Activated T-helper 1 cell treated with anti-CD3 and anti-CD28 coated beads, Interleukin-2, amount 50 U/mL, for 16 hours (primary cell): Measurements from ENCODE around the gene CDC42EP3.

ENCODE experiments used
- DNase-seq, 2 donors: peaks; one replicate each; pipeline ENCODE4 v3.0.0-alpha.2; 2020; ENCODE audit warnings: low read depth in 1 of 2, low spot score in 1 of 2

CDC42EP3 gene

DNA sequence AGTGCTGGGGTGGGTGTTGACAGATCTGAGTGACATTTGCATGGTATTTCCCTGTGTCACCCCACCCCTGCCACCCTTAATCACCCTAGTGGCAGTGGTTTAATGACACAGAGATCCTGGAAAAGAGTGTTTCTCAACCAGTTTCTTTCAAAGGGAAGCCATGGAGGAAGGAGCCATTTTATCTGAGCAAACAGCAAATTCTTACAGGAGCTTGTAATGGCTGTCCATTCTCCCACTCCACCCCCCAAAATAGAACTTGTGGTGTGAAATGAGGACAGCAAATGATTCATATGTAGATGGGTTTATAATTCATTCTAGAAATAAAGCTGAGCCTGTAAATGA lies 51.5 kb downstream of the CDC42EP3 start:
- no peak for DNase-seq

- DNase-seq: no peak
Measured at GRCh38 chr2:37619230-37619958, 52.0 kb downstream of the CDC42EP3 start.

DNA sequence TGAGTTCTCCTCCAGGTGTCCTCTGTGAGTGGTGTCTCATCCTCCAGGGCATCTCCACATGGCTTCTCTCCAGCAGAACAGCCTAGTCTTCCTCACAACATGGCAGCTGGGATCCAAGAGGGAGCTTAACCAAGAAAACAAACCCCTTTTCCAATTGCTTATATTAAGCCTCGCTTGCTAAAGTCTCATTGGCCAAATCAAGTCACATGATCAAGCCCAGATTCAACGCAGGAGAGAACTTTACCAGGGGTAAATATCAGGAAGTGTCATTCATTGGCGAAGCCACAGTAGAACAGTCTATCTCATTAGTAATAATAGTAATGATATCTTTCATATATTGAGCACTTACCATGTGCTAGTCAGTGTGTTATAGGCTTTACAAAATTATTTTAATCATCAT lies 53.1 kb downstream of the CDC42EP3 start:
- no peak for DNase-seq

DNA sequence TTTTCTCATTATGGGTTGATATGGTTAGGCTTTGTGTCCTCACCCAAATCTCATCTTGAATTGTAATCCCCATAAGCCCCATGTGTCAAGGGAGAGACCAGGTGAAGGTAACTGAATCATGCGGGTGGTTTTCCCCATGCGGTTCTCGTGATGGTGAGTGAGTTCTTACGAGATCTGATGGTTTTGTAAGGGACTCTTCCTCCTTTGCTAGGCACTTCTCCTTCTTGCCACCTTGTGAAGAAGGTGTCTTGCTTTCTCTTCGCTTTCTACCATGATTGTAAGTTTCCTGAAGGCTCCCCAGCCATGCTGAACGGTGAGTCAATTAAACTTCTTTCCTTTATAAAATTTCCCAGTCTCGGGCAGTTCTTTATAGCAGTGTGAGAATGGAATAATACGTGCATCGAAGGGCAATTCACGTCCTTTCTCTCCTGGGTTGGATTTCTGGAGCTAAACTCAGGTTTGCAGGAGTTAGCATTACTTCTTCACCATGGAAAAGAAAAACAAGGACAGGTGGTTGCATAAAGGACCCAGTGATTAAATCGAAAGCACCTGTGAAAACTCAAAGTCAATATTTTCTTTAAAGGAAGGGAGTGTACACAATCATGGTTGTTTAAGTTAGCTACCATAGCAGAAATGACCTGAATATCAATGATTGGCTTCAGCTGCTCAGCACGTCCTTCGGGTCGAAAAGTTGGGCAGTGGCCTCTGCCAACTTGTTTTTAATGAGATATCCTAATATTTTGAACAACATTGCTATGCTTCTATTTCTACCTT lies 54.1 kb downstream of the CDC42EP3 start:
- no peak for DNase-seq

DNA sequence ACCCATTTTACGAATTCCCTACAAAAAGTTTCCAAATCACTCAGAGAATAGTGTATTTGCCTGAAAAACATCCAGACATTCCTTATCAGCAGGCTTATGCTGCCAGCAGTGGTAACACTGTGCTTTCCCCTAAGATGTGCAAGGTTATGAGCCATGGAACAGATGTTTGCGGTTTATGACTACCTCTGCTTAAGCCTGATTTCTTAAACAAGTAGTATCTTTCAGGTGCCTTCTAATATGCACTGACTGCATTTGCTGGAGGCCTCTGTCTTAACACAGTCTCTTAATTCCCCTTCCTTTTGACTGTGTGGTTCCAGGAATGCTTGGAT lies 54.8 kb downstream of the CDC42EP3 start:
- DNase-seq: no peak

GRCh38 chr2:37615804-37616676 lies 55.4 kb downstream of the CDC42EP3 start:
- DNase-seq: peak; percentile 28 to 49

- DNase-seq: no peak
Measured at GRCh38 chr2:37614061-37614738, 57.2 kb downstream of the CDC42EP3 start.

GRCh38 chr2:37612382-37612781 lies 59.1 kb downstream of the CDC42EP3 start:
- no peak for DNase-seq

DNA sequence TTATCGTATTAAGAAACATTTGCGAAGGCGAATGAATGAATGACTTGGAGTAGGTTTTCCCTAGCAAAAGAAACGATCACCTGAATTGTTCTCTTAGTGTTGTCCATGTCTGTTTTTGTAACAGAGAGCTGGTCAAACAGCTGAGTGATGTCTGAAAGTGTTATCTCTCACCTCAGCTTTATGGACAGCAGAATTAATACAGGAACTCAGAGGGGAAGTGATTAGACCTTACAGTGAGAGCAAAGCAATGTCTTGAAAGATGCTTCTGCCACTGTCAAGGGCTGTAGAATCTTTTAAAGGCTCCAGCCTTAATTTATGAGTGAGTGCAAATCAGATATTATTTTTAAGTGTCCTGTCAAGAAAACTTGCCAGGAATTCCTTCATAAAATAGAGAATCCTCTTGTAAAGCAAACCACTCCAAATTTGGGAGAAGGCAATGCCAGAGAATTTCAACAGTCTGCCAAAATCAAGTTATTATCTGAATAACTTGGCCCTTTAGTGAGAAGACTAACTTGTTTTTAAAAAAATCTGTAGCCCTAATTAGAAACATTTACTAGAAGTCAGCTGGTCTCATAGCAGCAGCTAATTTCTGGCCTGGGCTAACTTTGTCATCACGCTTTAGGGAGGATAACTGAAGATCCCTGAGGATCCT lies 60.7 kb downstream of the CDC42EP3 start:
- DNase-seq: no peak

DNA sequence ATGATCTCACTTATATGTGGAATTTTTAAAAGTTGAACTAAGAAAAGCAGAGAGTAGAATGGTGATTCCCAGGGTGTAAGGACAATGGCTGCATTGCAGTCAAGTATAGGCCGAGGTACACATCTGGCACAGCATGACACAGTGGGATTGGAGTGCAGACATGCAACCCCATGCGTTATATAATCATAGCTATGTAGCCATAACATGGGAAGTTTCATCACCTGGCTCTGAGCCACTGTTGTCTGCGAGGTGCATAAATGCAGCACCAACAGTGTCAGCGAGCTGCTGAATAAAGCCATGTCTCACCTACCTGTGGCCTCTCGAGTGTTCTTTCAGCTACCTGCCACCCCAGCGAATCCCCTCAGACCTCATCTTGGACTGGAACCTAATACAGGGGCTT lies 61.7 kb downstream of the CDC42EP3 start:
- no peak for DNase-seq

DNA sequence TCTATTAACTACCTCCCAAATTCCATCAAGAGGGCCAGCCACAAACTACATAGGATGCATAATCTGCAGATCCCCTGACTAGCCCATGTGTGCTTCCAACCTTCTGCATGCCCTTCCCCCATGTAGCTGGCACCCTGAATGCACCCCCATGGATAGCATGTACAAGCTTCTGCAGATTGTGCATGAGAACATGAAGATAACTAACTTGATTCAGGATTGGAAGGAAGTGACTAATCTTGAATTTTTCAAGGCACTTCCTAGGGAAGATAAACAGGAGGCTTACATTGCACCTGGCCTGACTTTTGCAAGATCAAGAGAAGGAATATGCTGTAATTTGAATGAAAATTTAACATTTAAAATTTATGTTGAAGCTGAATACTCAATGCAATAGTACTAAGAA lies 66.7 kb downstream of the CDC42EP3 start:
- no peak for DNase-seq

DNA sequence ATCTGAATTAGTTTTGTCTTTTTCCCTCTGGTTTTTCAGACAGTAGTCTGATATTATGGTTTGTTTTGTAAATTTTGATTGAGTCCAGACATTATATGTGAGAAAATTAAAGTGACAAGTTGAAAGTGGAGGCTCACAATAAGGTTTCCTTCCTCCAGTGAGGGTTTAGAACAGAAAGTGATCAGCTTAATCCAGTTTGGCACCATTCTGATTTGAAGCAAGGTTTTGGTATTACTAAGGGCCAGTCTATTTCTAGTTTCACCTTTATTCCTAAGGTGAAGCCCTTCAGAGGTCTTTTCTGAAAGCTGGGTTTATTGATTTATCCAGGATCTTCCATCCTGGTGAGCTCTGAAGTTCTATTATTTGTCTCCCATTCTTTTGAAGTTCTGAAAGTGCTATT lies 68.7 kb downstream of the CDC42EP3 start:
- no peak for DNase-seq

- DNase-seq: no peak
Measured at GRCh38 chr2:37602040-37602439, 69.4 kb downstream of the CDC42EP3 start.

- no peak for DNase-seq
Measured at GRCh38 chr2:37601569-37601968, 69.9 kb downstream of the CDC42EP3 start.

GRCh38 chr2:37600735-37601134 lies 70.7 kb downstream of the CDC42EP3 start:
- DNase-seq: no peak

GRCh38 chr2:37599688-37600525 lies 71.5 kb downstream of the CDC42EP3 start:
- peak; percentile 39 to 80 for DNase-seq

GRCh38 chr2:37593694-37594093 lies 77.7 kb downstream of the CDC42EP3 start:
- no peak for DNase-seq

- DNase-seq: no peak
Measured at GRCh38 chr2:37593024-37593423, 78.4 kb downstream of the CDC42EP3 start.
